K562 (cell line): Measurements from ENCODE around the gene TYW1B. TPM values are rescaled to one million over a fixed set of nuclear protein-coding genes. Genes with fewer than 3 reads are reported as not detected.
A peak's percentile ranks its signal among the peaks of the same experiment; 100 is the strongest.
"Not testable (repeated sequence)": the region's sequence is repeated elsewhere in the genome, so short reads cannot be mapped to it uniquely, and the experiment has no call there.

Experiments
- ATAC-seq: fragments of 200-7000 bp; cut with Tn5 transposase; 3 replicates; pipeline ENCODE4 v1.9.1; 2020; ENCODE audit warnings: moderate library complexity
- BruUV-seq: library from RNA; stranded (reverse); fragments of 400-500 nt; replicated peaks from 2 replicates; lab custom pipeline; 2021; lab: Mats Ljungman, UMichigan
- CTCF ChIA-PET: fragments of 300-600 bp; formaldehyde crosslinking; extraction: SDS; loops from one replicate; lab custom pipeline; 2021; ENCODE audit warnings: low intra/inter-chr PET ratio; lab: Yijun Ruan, JAX
- POLR2A ChIA-PET: fragments of 300-600, 350-650 bp; sonication (Branson Sonifier 250); formaldehyde crosslinking; extraction: SDS; loops from one replicate; lab custom pipeline; 2021; ENCODE audit warnings: antibody characterized with exemption, inconsistent platforms; lab: Yijun Ruan, JAX
- DNase-seq, 4 experiments: peaks; one replicate each; pipeline versions ENCODE4 v3.0.0 to v3.0.0-alpha.2; 2011 to 2018; ENCODE audit warnings: low spot score in 3 of 4, mixed read lengths in 3 of 4; ENCODE audit errors: extremely low read depth in 1 of 4
- FAIRE-seq: peaks from 2 replicates; lab custom pipeline; 2011; peaks lifted over from hg19 to GRCh38; lab: Jason Lieb, UNC
- H2AFZ ChIP-seq: 2 replicates; pipeline ENCODE4 v1.6.0; 2011; ENCODE audit warnings: low read depth, low read length, control low read depth, inconsistent platforms
- H3K27ac ChIP-seq: fragments of 200-600 bp; 3 replicates; pipeline ENCODE4 v1.8.0; 2011; ENCODE audit warnings: low read depth, mild to moderate bottlenecking, control low read depth, inconsistent platforms, low read length, moderate library complexity, mixed read lengths; ENCODE audit errors: extremely low read depth
- H3K27me3 ChIP-seq, 2 experiments: fragments of 300-600 bp in 1 of 2; 2 replicates in 1 of 2; 3 replicates in 1 of 2; pipeline versions ENCODE4 v1.6.0 to v1.8.0; 2011; ENCODE audit warnings: inconsistent platforms in 2 of 2, low read length in 2 of 2, mild to moderate bottlenecking in 1 of 2, mixed read lengths in 1 of 2, moderate library complexity in 1 of 2; ENCODE audit not compliant: control insufficient read depth in 2 of 2, insufficient read depth in 2 of 2
- H3K36me3 ChIP-seq: fragments of 300-600 bp; 3 replicates; pipeline ENCODE4 v1.8.0; 2011; ENCODE audit warnings: mild to moderate bottlenecking, low read length, inconsistent platforms; ENCODE audit not compliant: control insufficient read depth, insufficient read depth
- H3K4me1 ChIP-seq, 2 experiments: fragments of 200-600 bp in 1 of 2; replicated peaks in 1 of 2; 2 replicates in 1 of 2; 3 replicates in 1 of 2; pipeline versions ENCODE4 v1.5.1 to v1.8.0; 2011; ENCODE audit warnings: inconsistent platforms in 2 of 2, low read length in 2 of 2, mild to moderate bottlenecking in 1 of 2, mixed read lengths in 1 of 2, moderate library complexity in 1 of 2; ENCODE audit not compliant: control insufficient read depth in 2 of 2, insufficient read depth in 2 of 2
- H3K4me2 ChIP-seq: 2 replicates; pipeline ENCODE4 v1.6.1; 2011; ENCODE audit warnings: low read length, control low read depth, inconsistent platforms, mixed read lengths; ENCODE audit not compliant: insufficient read depth
- H3K4me3 ChIP-seq: fragments of 200-600 bp; sonication (generic), shearing (Covaris generic); 2 replicates; pipeline ENCODE4 v1.5.1; 2016; ENCODE audit warnings: control low read depth, inconsistent platforms
- H3K79me2 ChIP-seq: fragments of 200-600 bp; 3 replicates; pipeline ENCODE4 v1.8.0; 2011; ENCODE audit warnings: low read length, inconsistent platforms; ENCODE audit not compliant: control insufficient read depth, insufficient read depth
- H3K9ac ChIP-seq, 2 experiments: 2 replicates each; pipeline versions ENCODE4 v1.6.0 to v1.6.1; 2011; ENCODE audit warnings: low read depth in 2 of 2, low read length in 2 of 2, control low read depth in 1 of 2, inconsistent platforms in 1 of 2, mild to moderate bottlenecking in 1 of 2, mixed read lengths in 1 of 2; ENCODE audit not compliant: insufficient read depth in 1 of 2
- H3K9me1 ChIP-seq: one replicate; pipeline ENCODE4 v1.6.0; 2011; ENCODE audit warnings: inconsistent platforms, mild to moderate bottlenecking, low read length, moderate library complexity; ENCODE audit not compliant: control insufficient read depth, insufficient read depth
- H3K9me3 ChIP-seq: replicated peaks from 2 replicates; pipeline ENCODE4 v1.5.1; 2011; ENCODE audit warnings: low read depth, low read length, inconsistent platforms; ENCODE audit not compliant: control insufficient read depth, insufficient read depth
- H4K20me1 ChIP-seq: replicated peaks from 2 replicates; pipeline ENCODE4 v1.6.1; 2011; ENCODE audit warnings: low read length, inconsistent platforms, mixed read lengths; ENCODE audit not compliant: control insufficient read depth, insufficient read depth
- HDAC6 ChIP-seq: IDR thresholded peaks from 2 replicates; pipeline ENCODE4 v1.6.1; 2012; ENCODE audit warnings: low read depth, mild to moderate bottlenecking, control low read depth, inconsistent platforms, low read length, moderate library complexity
- WGBS: fragments of 100-300 bp; shearing (Covaris generic); methylation state at CpG from one replicate; pipeline ENCODE4 v1.1.6; 2016; ENCODE audit warnings: low coverage, mixed read lengths; ENCODE audit not compliant: insufficient coverage; ENCODE audit errors: missing lambda C conversion rate; 5-methylcytosine and 5-hydroxymethylcytosine counted together
- in situ Hi-C: fragments of 300-500 bp; cut with MboI; formaldehyde crosslinking; loops from 4 replicates; pipeline ENCODE4 v1.15.0; 2018; ENCODE audit warnings: inconsistent platforms, mixed read lengths
- intact Hi-C: fragments of 100-400 bp; cut with micrococcal nuclease; formaldehyde crosslinking; loops from 2 replicates; pipeline ENCODE4 v1.14.2; 2022
- polyA plus RNA-seq, 8 experiments: library from polyadenylated mRNA; depleted of rRNA in 4 of 8; stranded (reverse) in 5 of 8; unstranded in 3 of 8; fragments of >200 nt; fragmentation: Nextera tagmentation in 2 of 8; fragmentation: Illumina TruSeq in 1 of 8; extraction: Ambion mirVana in 2 of 8; extraction: Trizol in 1 of 8; gene quantifications; 2 replicates each; pipeline versions ENCODE4 v1.2.1 to v1.2.3, GENCODE V29; 2011 to 2014; ENCODE audit warnings: inconsistent platforms in 1 of 8, missing spikeins in 1 of 8
- total RNA-seq, 7 experiments: library from RNA; depleted of rRNA in 6 of 7; stranded (reverse); fragments of >200 nt in 6 of 7; fragmentation: Illumina TruSeq in 2 of 7; extraction: Trizol in 2 of 7; gene quantifications; 2 replicates each; pipeline versions ENCODE4 v1.2.1 to v1.2.3, GENCODE V29; 2011 to 2021; ENCODE audit warnings: low replicate concordance in 1 of 7
- TF ChIP-seq, protein P1 (sequence below): sonication (generic); formaldehyde crosslinking; IDR thresholded peaks from 2 replicates; pipeline ENCODE4 v1.8.0; 2022; ENCODE audit warnings: mild to moderate bottlenecking, low read depth, missing genetic modification reagents

TYW1B gene
- total and polyA plus RNA-seq, 9 of the 15 experiments (the other 6 are each of a cell fraction or from before 2014, with no cell fraction given) = 5.8 to 14.7 (median 9.8) TPM

DNA sequence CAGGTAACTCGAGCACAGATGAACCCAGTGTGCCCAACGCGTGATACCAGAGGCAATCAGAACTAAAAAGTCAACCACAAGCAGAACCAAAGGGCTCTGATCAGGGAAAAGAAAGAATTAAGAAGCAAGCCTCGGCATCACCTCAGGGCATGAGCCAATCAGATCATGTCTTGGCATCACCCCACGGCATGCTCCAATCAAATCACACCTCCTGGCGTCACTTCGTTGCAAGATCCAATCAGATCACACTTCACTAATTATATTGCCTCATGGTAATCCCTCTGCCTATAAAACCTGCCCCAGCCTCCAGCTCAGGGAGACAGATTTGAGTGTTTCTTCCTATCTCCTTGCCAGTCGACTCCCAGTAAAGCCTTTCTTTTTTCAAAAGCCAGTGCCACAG lies 46.8 kb downstream of the TYW1B start (continued):
- TF ChIP-seq, protein P1, sequence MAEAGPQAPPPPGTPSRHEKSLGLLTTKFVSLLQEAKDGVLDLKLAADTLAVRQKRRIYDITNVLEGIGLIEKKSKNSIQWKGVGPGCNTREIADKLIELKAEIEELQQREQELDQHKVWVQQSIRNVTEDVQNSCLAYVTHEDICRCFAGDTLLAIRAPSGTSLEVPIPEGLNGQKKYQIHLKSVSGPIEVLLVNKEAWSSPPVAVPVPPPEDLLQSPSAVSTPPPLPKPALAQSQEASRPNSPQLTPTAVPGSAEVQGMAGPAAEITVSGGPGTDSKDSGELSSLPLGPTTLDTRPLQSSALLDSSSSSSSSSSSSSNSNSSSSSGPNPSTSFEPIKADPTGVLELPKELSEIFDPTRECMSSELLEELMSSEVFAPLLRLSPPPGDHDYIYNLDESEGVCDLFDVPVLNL (CRISPR knock-in tag) = no peak
- no peak for TF ChIP-seq HDAC6

DNA sequence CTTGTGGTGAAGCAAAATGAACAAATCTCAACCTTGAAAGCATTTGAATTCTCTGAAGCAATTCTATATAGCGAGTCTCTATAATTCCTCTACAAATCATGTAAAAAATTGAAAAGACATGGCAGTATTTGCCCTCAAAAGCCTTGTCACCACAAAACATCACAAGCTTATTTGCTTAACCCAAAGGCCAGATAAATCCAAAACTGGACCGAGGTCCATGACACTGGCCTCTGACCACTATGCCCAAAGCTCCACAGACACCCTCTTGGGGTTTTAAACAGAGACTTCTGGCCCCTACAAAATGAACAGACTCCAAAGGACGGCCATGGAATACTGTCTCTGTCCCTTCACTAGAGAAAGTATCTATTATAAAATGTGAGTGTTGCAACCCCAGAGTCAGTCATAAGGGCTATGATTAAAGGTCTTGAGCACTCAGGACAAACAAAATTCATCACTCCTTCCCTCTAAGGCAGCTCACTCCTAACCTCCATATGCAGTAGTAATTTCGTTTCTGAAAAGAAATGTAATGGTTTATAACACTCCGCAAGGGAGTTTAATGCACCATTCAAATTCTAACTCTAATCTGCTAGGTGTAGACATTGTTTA lies 47.6 kb downstream of the TYW1B start:
- H3K9me3 ChIP-seq, in situ Hi-C loops, H3K4me2 ChIP-seq, H4K20me1 ChIP-seq, H3K79me2 ChIP-seq, H2AFZ ChIP-seq, H3K36me3 ChIP-seq, POLR2A ChIA-PET, H3K9me1 ChIP-seq, H3K4me1 ChIP-seq, DNase-seq, intact Hi-C loops, H3K9ac ChIP-seq, H3K4me3 ChIP-seq, CTCF ChIA-PET, BruUV-seq, H3K27ac ChIP-seq, H3K27me3 ChIP-seq: not testable (repeated sequence)
- 0 out of 3 replicates have a peak, but pooled peaks have one; percentile 14 for ATAC-seq
- WGBS = 69% methylated on average over 5 of the region's 5 CpGs
- FAIRE-seq = peak; percentile 37

DNA sequence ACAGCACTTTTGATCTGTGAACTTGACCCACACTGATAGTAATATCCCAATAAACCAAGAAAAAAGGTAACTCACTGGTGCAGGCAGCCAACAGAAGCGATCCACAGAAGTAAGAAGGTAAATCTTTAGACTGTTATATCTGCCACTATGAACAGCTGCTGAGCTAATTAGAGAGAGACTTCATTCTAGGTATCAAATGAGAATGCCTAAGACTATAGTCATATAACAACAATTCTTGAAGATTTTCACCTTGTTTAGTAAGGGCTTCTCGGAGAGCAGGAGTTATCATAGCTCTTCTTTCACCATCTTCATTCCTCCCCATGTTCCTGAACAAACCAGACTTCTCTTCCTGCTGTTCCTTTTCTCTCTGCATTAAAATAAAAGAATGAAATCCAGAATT lies 50.8 kb downstream of the TYW1B start:
- H3K27me3 ChIP-seq, BruUV-seq, CTCF ChIA-PET, H3K79me2 ChIP-seq, H3K4me1 ChIP-seq, POLR2A ChIA-PET, H4K20me1 ChIP-seq, H2AFZ ChIP-seq, ATAC-seq, H3K27ac ChIP-seq, FAIRE-seq, DNase-seq, intact Hi-C loops, H3K9me1 ChIP-seq, H3K9ac ChIP-seq, H3K9me3 ChIP-seq, H3K4me3 ChIP-seq, in situ Hi-C loops, H3K4me2 ChIP-seq, H3K36me3 ChIP-seq: not testable (repeated sequence)
- 86% methylated on average over 1 of the region's 2 CpGs for whole genome bisulfite sequencing
